HG03159 (cell line): ENCODE results near the gene AP4M1.

ENCODE experiments used
- ATAC-seq: cut with Tn5 transposase; IDR thresholded peaks from one replicate; pipeline ENCODE4 v1.9.1; 2021; ENCODE audit warnings: mild to moderate bottlenecking, moderate library complexity; ENCODE audit not compliant: unreplicated experiment

The AP4M1 gene

DNA sequence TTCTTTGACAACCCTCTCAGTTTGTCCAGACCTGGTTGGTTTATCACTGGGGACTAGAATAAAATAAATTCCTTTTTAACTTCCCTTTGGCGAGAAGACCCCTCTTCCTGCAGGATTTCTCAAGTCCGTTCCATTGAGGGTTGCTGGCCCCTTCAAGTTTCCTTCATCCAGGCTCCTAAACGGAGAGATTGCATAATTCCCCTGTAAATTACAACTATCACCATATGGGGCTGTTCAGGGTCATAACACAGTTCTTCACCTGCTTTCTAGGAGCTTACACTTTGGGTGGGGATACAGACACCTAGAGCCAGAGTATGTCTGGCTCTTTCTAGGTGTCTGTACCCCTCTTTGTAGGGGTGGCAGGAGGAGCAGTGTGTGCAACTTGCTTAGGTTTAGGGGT lies 15.9 kb upstream of the AP4M1 start:
- no peak for ATAC-seq

DNA sequence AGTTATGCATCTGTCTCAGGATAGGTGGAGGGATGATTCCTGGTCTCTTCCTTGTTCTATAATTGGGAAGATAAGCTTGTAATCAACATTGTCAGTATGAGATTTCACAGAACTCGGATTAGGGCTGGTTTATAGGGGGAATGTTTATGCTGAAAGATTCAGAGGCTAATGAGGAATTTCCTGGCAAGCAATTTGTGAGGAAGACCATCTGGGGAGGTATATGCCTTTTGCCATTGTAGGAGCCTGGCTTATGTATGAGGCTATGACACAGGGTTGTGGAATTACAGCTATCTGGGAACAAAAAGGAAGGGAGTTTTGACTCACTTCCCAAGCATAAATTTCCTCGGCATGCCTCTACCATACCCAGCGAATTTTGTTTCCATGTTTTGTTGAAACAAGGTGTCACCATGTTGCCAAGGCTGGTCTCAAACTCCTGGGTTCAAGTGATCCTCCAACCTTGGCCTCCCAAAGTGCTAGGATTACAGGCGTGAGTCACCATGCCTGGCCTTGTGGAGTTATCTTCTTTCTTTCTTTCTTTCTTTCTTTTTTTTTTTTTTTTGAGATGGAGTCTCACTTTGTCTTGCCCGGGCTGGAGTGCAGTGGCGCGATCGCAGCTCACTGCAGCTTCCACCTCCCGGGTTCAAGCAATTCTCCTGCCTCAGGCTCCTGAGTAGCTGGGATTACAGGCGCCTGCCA lies 14.2 kb upstream of the AP4M1 start:
- ATAC-seq: no peak

DNA sequence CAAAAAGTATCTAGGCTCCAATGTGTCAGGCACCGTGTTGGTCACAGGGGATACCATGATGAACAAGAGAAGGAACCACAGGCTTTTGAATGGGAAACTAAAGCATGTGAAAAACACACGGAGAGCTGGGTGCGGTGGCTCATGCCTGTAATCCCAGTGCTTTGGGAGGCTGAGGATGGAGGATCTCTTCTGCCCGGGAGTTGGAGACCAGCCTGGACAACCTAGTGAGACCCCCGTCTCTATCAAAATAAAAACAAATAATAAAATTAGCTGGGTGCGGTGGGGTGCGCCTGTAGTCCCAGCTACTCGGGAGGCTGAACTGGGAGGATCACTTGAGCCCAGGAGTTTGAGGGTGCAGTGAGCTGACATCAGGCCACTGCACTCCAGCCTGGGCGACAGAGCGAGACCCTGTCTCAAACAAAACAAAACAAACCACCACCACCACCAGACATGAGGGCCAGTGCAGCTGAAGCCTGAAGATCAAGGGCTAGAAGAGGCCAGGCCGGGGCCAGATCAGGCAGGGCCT lies 13.3 kb upstream of the AP4M1 start:
- ATAC-seq: peak; percentile 24

DNA sequence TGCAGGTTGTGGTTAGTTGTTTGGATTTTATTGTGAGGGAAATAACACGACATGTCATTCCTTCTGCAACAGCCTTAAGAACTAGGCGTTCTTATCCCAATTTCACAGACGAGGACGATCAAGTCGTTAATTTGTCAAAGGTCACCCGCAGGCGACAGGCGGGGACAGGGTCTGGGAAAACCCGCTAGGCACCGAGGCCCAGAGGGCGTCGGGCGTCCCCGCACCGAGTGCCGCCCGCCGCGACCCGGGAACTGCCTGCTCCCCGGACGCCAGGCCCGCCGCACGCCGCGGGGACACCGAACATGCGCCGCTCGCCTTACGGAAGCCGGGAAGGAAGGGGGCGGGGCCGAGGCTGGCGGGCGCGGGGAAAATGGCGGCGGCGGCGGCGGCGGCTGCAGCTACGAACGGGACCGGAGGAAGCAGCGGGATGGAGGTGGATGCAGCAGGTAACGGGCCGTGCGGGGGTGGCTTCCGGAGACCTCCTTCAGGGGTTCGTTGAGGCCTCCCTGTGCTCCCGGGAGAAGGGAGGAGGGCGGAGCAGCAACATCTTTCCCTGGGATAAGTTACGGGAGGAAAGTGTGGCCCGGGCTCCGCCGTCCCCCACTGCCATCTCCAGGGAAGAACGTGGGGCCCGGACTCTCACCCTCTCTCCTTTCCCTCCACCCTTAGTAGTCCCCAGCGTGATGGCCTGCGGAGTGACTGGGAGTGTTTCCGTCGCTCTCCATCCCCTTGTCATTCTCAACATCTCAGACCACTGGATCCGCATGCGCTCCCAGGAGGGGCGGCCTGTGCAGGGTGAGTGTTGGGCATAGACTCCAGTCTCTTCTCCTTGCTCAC lies 12.6 kb upstream of the AP4M1 start, which contains the start of gene COPS6:
COPS6 (plus strand) TSS at position 349 of the 837 bp plus-strand sequence; CDS start at position 371, 22 bp downstream.
- ATAC-seq: peak; percentile 61

DNA sequence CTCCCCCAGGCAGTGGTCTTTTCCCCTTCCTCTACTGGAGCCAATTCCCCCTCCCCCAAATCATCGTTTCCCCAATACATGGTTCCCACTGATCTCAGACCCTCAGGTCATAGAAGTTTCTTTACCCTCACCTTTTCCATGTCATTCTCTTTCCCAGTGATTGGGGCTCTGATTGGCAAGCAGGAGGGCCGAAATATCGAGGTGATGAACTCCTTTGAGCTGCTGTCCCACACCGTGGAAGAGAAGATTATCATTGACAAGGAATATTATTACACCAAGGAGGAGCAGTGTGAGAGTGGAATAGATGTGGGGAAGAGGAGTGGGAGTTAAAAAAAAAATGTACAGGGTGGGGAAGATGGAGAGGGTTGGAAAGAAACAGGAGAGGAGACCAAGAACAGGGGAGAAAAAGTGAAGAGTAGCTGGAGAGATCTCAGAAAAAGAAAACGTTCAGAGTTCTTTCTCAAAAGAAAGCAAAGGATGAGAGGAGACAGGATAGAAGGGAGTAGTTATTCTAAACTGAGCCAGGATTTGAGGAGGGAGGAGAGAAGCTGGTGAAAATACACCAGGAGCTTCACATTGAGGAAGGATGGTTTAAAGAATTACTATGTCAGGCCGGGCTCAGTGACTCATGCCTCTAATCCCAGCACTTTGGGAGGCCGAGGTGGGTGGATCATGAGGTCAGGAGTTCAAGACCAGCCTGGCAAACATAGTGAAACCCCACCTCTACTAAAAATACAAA lies 11.8 kb upstream of the AP4M1 start:
- no peak for ATAC-seq

DNA sequence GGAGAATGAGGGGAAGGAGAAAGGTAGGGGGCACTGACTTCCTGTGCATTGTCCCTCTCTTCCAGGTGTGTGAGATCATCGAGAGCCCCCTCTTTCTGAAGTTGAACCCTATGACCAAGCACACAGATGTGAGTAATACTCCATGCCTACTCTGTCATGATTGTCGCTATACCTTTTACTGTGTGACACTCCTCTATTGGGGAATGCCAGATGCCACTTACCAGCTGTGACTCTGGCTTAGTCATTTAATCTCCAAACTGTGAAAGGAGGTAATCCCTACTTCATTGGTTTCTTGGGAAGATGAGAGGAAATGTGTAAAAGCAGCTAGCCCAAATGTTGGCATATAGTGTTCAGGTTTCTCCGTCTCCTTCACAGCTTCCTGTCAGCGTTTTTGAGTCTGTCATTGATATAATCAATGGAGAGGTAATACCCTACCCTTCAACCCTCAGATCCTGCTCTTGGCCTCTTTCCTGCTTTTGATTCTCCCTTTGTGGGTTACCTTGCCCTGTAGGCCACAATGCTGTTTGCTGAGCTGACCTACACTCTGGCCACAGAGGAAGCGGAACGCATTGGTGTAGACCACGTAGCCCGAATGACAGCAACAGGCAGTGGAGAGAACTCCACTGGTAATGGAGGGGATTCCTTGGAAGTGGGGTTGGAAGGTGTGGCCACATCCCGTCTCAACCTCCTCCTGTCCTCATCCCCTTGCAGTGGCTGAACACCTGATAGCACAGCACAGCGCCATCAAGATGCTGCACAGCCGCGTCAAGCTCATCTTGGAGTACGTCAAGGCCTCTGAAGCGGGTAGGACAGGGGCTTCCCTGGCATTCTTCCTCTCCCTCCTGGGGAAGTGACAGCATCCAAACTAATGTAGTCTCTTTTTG lies 10.7 kb upstream of the AP4M1 start:
- no peak for ATAC-seq

DNA sequence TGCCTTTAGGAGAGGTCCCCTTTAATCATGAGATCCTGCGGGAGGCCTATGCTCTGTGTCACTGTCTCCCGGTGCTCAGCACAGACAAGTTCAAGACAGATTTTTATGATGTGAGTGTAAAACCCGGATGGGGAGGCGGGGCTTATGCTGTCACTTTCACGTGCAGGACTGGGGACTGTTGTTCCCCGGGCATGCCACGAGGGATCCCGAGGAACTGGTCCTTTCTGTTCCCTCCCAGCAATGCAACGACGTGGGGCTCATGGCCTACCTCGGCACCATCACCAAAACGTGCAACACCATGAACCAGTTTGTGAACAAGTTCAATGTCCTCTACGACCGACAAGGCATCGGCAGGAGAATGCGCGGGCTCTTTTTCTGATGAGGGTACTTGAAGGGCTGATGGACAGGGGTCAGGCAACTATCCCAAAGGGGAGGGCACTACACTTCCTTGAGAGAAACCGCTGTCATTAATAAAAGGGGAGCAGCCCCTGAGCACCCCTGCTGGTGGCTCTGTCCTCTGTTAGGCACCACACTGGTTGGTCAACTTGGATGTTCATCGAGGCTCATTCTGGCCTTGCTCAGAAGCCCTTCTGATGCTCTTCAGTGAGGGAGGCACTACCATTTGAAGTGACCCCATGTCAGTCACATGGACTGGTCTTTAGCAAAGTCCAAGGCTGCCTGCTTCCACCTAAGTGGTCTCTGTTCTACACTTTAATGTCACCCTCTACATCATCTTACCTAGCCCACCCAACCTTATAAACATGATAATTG lies 9.8 kb upstream of the AP4M1 start:
- no peak for ATAC-seq

DNA sequence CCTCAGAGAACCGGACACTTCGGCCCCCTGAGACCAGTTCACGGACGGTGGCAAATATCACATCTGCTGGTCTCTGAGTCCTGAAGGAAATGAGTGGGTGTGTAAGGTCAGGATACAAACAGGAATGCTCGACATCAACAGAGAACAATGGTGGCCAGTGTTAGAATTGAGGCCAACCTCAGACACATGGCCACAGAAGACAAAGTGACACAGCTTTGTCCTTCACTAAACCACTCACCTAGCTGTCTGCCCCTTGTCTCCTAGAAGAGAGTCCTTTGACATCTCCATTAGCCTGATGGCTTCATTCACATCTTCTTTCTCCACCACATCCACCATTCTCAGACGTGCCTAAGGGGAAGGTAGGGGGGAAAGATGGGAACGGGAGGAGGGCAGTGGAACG lies 8.4 kb upstream of the AP4M1 start:
- ATAC-seq: no peak

DNA sequence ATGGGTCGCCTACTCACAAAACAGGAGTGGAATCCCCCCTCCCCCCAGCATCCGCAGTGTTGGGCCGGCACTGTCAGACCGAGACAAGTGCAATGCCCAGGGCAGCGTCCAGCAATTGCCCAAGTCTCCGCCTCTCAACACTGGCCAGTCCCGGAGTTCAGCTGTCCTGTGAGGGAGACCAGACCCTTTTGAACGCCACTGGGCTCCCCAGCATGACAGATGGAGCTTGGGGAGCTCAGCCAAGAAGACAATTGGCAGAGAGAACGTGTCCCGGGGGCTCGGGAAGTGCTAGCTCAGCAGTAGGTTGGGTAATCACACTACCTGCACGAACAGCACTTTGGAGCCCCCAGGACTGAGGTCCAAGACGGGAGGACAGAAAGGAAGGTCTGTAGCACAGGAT lies 7.9 kb upstream of the AP4M1 start:
- no peak for ATAC-seq

DNA sequence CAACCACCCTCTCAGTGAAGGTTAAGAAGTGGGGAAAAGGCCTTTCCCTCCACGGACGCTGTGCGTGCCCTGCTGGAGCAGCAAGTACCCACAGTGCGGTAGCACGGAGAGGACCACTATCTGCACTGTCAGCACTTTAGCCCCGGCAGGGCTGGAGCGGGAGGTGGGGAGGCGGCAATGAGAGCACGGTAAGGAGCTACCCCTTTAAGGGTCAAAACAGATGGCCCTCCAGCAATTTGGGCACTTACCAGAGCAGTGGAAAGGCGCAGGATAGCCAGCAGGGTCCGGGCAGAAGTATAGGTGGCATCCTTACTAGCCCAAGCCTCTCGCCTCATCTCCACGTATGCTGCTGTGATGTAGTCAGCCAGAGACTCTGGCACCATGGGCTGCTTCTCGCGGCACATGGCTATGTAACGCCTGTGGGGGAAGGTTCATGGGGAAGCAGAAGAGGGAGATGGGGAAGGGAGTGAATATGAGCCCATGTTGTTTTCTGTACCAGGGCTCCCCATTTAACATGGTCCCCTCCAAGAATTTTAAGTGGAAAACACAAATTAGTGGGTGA lies 7.4 kb upstream of the AP4M1 start:
- no peak for ATAC-seq

DNA sequence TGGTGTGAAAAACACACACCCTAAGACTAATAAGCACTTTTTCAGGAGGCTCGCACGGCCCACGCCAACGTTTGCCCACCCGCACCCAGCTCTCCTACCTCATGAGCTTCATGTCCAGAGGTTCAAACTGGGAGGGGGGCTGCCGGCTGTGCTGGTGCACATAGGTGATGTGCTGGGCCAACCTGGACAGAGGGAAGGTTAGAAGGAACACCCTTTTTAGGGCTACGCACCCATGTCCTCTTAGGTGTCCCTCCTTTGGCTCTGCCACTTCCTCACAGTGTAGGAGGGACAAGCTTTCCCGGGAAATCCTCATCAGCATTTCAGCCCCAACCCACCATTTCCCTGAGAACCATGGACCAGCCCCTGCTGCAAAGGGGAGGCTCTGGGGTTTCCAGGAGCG lies 6.2 kb upstream of the AP4M1 start:
- ATAC-seq: no peak

DNA sequence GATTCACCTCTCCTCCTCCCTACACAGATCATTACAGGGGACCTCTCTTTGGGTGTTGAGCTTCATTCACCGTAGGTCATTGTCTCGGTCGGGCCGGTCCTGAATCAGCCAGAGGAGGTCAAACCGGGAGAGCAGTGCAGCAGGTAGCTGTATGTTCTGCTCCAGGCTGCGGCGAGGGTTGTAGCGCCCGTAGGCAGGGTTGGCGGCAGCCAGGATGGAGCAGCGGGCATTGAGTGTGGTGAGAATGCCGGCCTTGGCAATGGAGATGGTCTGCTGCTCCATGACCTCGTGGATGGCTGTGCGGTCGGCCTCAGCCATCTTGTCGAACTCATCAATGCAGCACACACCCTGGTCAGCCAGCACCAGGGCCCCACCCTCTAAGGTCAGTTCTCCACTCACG lies 5.7 kb upstream of the AP4M1 start:
- ATAC-seq: no peak

DNA sequence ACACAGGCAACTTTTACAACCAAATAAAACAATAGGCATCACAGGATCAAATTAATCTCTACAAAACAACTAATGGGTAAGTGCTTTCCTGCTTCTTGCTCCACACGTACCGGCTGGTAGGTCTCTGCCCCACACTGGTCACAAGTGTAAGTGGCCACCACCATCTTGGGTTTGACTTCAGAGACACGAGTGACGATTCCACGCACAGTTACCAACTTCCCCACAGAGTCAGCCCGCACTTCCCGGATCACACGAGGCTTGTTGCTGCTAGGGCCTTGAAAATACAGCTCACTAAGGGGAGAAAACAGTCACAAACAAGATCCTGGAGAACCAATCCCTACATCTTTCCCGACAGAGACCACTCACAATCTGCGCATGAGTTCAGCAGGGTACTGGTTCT lies 2.5 kb upstream of the AP4M1 start:
- ATAC-seq: no peak

DNA sequence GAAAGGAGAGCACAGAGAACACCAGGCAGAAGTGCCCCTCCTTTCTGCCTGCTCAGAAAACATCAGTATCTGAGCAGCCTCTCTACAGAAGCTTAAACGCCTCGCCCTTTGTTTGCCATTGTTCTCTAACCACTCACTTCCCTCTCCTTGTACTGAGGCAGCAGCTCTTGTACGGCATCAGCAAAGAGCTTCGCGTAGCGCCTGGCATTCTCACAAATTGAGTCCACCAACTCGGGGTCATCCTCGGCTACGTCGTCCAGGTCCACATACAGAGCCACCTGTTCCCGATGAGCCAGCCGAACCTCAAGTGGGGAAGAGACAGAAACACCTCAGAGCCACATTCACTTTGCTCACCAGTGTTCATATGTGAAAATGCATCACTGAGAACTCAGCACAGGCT lies 2.0 kb upstream of the AP4M1 start:
- ATAC-seq: no peak

DNA sequence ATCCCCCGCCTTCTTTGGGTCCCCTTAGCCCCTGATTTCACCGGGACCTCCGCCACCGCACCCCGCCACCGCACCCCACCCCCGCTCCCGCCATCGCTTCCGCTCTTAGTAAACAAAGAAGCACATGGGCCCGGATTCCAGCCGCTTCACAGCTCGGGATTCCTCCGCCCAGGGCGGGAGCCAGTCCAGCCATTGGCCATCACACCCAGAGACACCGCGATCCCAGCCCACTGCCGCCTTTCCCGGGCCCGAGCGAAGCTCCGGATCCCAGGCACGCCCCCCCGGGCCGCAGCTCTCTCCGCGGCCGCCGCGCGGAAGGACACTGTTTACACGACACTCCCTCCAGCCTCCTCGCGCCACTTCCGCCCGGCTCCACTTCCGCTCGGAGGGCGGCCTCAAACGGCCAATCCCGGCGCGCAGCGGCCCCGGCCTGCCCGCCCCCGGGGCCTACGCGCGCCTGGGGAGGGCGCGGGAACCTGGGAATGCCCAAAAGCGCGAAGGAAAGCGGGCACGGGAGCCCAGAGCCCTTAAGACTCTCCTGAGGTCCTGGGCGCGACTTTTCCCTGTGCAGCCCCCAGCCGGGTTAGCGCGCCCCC lies 925 bp upstream of the AP4M1 start:
- peak; percentile 63 for ATAC-seq

DNA sequence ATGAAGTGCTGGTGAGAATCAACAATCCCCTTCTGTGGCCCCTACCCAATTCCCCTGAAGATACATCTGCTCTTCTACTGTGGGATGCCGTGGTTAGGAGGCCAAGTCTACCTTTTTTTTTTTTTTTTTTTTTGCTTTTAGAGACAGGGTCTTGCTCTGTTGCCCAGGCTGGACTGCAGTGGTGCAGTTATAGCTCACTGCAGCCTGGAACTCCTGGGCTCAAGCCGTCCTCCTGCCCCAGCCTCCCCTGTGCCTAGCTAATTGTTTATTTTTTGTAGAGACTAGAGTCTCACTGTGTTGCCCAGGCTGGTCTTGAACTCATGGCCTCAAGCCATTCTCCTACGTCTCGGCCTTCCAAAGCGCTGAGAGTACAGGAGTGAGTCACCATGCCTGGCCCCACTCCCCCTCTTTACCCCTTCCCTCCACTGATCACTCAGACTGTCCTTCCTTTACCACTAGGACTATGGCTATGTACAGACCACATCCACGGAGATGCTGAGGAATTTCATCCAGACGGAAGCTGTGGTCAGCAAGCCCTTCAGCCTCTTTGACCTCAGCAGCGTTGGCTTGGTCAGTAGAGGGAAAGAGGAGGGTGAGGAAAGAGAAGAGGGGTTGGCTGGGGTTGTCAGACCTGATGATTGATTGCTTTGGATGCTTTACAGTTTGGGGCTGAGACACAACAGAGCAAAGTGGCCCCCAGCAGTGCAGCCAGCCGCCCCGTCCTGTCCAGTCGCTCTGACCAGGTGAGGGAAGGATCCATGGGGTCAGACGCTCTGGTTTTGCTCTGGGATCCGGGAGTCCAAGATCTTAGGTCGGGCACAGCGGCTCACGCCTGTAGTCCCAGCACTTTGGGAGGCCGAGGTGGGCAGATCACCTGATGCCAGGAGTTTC lies 1.8 kb downstream of the AP4M1 start:
- ATAC-seq: no peak

DNA sequence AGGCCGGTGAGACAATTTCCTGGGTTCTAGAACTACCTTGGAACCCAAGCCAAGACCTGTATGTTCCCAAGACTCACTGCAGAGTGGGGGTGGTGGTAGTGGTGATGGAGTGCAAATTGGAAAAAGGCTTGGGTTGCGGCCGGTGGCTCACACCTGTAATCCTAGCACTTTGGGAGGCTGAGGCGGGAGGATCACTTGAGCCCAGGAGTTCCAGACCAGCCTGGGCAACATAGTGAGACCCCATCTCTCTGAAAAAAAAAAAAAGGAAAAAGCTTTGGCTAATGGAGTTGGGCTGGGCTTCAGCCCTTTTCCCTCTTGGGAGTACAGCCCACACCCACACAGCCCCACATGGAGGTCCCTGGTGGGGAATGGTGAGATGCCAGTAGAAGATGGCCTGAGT lies 4.1 kb downstream of the AP4M1 start:
- ATAC-seq: no peak

DNA sequence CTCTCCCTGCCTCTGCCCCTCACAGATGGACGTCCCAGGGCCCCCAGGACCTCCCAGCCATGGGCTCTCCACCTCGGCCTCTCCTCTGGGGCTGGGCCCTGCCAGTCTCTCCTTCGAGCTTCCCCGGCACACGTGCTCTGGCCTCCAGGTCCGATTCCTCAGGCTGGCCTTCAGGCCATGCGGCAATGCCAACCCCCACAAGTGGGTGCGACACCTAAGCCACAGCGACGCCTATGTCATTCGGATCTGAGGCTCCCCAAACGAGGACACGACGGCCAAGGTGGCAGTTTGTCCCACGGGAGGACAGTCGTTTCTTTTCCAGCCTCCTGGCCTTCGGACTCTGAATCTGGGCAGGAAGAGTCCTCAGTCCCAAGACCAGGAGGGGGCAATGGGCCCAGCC lies 5.2 kb downstream of the AP4M1 start:
- ATAC-seq: no peak
